T-helper 1 cell treated with Interleukin-12 subunit alpha and Interleukin-12 subunit beta and Interleukin-4 antibody, amounts not matched to agents 30 μg/mL and 1 μg/mL, for 36 hours (primary cell): ENCODE results near the gene MED12L.

ENCODE experiments used
- H3K27ac Mint-ChIP-seq: one replicate; pipeline ENCODE4 v1.8.0; 2021; ENCODE audit warnings: mild to moderate bottlenecking, mixed read lengths
- H3K27me3 Mint-ChIP-seq: one replicate; pipeline ENCODE4 v1.8.0; 2021; ENCODE audit warnings: low read depth, mixed read lengths
- H3K36me3 Mint-ChIP-seq: one replicate; pipeline ENCODE4 v1.8.0; 2021; ENCODE audit warnings: low read depth, mixed read lengths
- H3K4me1 Mint-ChIP-seq: one replicate; pipeline ENCODE4 v1.8.0; 2021; ENCODE audit warnings: low read depth, mixed read lengths
- H3K4me3 Mint-ChIP-seq: one replicate; pipeline ENCODE4 v1.8.0; 2021; ENCODE audit warnings: mild to moderate bottlenecking, moderate library complexity, mixed read lengths
- H3K9me3 Mint-ChIP-seq: one replicate; pipeline ENCODE4 v1.8.0; 2021; ENCODE audit warnings: mixed read lengths

Gene MED12L

DNA sequence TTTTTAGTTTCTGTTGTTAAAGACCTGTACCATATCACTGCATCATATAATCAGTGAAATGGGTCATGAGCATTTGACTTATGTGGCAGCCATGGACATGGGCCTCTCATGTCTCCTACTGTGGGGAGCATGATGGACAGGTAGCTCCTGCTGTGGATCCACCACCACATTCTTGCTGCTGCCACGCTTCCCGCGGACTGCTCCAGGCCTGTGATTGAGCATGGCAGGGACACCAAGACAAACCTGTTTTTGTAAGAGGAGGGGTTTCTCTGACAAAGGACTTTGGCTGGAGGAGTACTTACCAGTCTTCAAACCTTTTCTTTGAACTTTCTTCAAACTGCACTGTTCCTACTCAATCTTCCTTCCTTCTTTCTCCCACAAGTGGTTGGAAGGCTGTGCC lies 210.8 kb downstream of the MED12L start:
- Mint-ChIP-seq H3K4me1 (peaks cover 4% of the 10 kb centered on the region), H3K27ac (peak overlapping the region; percentile 29), H3K27me3 (peaks cover 47% of the 10 kb centered on the region)

DNA sequence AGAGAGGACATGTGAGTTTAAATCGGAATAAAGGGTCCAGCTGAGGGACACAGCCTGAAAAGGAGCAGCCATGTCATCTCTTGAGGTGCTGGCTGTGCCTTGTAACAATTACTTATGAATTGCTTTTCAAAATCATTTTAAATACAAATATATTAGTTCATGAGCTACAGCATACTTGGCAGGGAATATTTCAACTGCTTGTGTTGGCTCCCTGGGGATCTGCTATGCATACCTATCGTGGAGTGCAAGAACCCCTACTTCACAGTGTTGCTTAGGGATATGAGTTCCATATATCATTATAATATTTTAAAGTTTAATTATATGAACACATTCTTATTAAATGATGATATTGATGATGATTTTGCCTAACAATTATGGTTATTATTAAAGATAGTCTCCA lies 212.0 kb downstream of the MED12L start:
- peaks cover 46% of the 10 kb centered on the region for H3K27me3 Mint-ChIP-seq
- H3K27ac Mint-ChIP-seq, result no peak overlapping the region
- H3K36me3 Mint-ChIP-seq, result no peaks in the 10 kb centered on the region

More for the DNA sequence above, 210.8 kb downstream of the MED12L start:
- no peaks in the 10 kb centered on the region for H3K36me3 Mint-ChIP-seq
- no peaks in the 10 kb centered on the region for H3K9me3 Mint-ChIP-seq
- H3K4me3 Mint-ChIP-seq, result no peak overlapping the region

DNA sequence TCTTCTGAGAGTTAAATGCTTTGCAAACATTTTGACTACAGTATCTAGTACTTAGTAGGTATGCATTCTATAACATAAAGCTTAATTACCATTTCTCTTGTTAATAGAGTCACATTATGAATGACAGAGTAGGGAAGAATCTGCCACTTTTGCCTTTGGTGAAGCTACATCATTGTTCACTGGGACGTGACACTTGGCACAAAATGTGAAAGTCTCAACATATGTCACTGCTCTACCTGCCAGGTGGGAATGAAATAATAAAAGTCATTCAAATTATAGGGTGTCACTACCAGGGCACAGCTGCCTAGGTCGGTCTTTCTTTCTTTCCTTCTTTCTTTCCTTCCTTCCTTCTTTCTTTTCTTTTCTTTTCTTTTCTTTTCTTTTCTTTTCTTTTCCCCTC lies 213.5 kb downstream of the MED12L start:
- Mint-ChIP-seq H3K4me3 (no peak overlapping the region), H3K4me1 (peaks cover 10% of the 10 kb centered on the region), H3K36me3 (no peaks in the 10 kb centered on the region), H3K9me3 (no peaks in the 10 kb centered on the region), H3K27me3 (peaks cover 38% of the 10 kb centered on the region), H3K27ac (no peak overlapping the region)

More for the DNA sequence above, 212.0 kb downstream of the MED12L start:
- Mint-ChIP-seq H3K4me3 (no peak overlapping the region), H3K9me3 (no peaks in the 10 kb centered on the region), H3K4me1 (peaks cover 8% of the 10 kb centered on the region)

DNA sequence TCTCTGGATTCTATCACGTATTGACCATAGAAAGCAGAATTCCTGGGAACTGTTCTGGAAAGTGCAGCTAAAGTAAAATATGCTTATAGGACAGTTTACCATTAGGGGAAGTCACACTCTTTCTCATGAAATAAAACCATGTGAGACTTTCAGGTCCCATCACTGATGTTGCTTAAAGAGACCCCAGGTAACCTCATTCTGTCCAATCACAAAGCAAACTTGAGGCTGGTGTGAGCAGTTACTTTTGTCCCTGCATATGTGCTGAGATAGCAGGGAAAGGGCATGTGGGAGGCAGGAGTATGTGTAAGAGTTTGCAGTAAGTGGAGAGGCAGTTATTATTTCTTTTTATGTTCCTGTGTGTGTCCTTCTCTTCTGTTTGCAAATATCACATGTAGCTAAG lies 215.1 kb downstream of the MED12L start:
- no peak overlapping the region for H3K27ac Mint-ChIP-seq
- H3K9me3 Mint-ChIP-seq, result no peaks in the 10 kb centered on the region
- peaks cover 25% of the 10 kb centered on the region for H3K27me3 Mint-ChIP-seq
- no peaks in the 10 kb centered on the region for H3K36me3 Mint-ChIP-seq
- no peak overlapping the region for H3K4me3 Mint-ChIP-seq
- H3K4me1 Mint-ChIP-seq, result peaks cover 17% of the 10 kb centered on the region

DNA sequence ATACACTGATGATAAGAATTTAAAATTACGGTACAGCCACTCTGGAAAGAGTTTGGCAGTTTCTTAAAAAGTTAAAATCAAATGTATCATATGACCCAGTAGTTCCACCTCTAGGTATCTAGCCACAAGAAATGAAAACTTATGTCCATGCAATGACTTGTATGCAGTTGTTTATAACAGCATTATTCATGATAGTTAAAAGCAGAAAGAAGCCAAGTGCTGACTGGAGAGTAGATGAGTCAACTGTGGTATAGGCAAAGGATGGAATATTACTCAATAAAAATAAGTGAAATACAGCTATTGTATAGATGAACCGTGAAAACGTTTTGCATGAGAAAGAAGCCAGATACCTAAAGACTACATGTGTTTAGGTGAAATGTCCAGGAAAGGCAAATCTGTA lies 216.3 kb downstream of the MED12L start:
- H3K36me3 Mint-ChIP-seq, result no peaks in the 10 kb centered on the region
- H3K27me3 Mint-ChIP-seq, result peaks cover 16% of the 10 kb centered on the region
- H3K4me1 Mint-ChIP-seq, result peaks cover 22% of the 10 kb centered on the region
- no peaks in the 10 kb centered on the region for H3K9me3 Mint-ChIP-seq
- H3K27ac Mint-ChIP-seq, result no peak overlapping the region
- H3K4me3 Mint-ChIP-seq, result no peak overlapping the region

DNA sequence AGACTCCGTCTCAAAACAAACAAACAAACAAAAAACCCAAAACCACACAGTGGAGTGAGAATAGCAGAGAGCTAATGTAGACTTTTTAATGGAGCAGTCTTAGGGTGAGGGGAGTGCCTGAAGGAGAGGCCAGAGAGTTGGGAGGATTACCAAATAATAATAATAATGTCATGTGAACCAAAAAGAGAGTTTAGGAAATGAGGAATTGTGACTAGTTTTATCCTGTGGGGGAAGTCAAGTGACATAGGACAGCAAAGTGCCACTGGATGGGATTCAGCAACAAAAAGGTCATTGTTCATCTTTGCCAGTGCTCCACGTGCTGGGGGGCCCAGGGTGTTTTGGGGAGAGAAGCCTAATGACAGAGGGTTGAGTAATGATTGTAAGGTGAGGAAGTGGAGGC lies 218.3 kb downstream of the MED12L start:
- peaks cover 22% of the 10 kb centered on the region for H3K4me1 Mint-ChIP-seq
- no peak overlapping the region for H3K4me3 Mint-ChIP-seq

DNA sequence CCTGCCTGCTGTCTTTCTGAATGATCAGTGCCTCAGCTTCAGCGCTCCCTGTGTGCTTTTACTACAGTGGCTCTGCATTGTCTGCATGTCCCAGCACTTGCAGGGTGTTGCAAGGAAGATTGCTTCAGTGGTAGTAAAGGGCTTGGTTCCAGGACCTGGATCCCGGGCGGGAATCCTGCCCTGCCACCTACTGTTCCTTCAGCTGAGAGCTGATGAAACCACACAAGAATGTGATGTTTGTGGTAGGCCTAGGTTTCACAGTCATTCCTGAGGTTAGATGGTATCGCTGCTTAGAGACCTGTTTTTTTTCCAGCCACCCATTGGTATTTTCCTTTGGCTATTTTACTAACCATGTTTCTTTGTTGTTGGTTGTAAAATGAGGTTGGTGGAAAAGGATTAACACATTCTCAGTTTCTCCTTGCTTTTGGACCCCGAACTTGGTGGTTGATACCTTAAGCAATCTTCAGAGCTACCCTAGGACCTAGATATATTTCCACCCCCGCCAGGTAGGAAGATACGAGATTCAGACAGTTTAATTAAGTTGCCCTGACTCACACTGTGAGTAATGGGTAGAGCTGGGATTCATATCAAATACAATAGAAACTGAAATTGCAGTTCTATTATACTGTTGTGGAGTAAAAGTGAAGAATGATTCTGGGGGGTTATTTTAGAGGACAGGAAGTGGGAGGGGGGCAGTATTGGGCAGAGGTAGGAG lies 219.8 kb downstream of the MED12L start:
- H3K4me1 Mint-ChIP-seq, result peaks cover 22% of the 10 kb centered on the region
- no peaks in the 10 kb centered on the region for H3K9me3 Mint-ChIP-seq

More for the DNA sequence above, 218.3 kb downstream of the MED12L start:
- Mint-ChIP-seq H3K27ac (peak overlapping the region; percentile 13), H3K27me3 (peaks cover 3% of the 10 kb centered on the region), H3K9me3 (no peaks in the 10 kb centered on the region), H3K36me3 (no peaks in the 10 kb centered on the region)

DNA sequence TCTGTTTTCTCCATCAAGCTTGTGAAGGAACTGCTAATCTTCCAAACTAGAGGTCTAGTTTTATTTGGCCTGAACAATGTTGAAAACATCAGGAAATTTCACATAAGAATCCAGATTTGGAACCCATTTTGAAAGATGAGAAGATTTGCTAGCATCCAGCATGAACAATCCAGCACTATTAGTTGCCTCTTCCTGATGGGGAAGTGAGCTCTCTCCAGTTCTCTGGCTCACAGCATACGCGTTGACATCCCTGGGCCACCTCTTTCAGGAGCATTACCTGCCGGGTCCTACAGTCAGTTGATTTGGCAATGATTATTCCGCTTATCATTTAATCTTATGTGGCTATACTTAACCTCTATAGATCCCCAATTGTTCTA lies 220.3 kb downstream of the MED12L start:
- Mint-ChIP-seq H3K36me3 (no peaks in the 10 kb centered on the region), H3K4me1 (peaks cover 19% of the 10 kb centered on the region), H3K9me3 (no peaks in the 10 kb centered on the region), H3K4me3 (no peak overlapping the region), H3K27ac (no peak overlapping the region), H3K27me3 (peaks cover 3% of the 10 kb centered on the region)

More for the DNA sequence above, 219.8 kb downstream of the MED12L start:
- Mint-ChIP-seq H3K27ac (no peak overlapping the region), H3K4me3 (no peak overlapping the region), H3K36me3 (no peaks in the 10 kb centered on the region), H3K27me3 (peaks cover 3% of the 10 kb centered on the region)

DNA sequence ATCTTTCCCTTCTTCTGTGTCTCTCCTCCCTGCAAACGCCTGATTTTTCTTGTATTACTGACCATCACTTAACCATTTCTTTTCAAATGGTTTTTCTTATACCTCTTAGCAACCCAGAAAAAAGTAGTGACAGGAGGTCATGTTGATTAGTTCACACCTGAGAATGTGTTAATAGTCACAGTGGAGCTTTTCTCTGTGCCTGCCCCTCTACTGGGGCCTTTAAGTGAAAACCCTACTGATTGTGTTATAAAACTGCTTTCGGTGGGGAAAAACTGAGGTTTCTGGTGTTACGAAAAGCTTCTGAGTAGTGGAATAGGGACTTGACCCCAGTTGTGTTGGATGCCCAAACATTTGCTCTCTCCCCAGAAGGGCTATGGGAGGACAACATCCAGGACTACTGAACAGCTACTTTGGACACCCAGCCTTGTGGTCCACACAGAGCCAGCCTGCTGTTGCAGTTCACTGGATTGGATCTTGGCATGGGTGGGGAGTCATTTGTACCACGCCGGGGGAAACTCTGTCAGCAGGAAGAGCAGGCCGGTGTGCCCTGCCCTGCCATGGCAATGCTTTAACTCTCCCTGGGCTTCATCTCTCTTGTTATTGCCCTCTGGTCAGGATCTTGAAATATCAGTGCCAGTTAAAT lies 220.8 kb downstream of the MED12L start:
- Mint-ChIP-seq H3K9me3 (no peaks in the 10 kb centered on the region), H3K27ac (no peak overlapping the region), H3K36me3 (no peaks in the 10 kb centered on the region), H3K27me3 (peaks cover 3% of the 10 kb centered on the region), H3K4me3 (no peak overlapping the region), H3K4me1 (peaks cover 17% of the 10 kb centered on the region)

DNA sequence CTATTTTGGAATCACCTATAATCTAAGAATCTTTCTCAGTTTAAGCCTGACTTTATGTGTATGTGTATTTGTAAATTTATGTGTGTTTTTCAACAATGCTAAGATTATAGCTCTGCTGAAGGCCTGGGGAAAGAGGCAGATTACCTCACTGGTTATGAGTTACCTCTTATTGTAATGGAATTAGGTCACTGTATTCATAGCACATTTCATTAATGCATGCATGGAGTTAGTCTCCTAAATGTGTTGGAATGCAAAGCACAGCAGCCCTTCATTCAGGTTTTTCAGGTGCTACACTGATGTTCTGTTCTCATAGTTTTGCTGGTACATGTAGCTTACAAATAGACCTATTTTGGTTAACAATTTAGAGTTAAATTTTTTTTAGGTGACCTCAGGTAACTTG lies 221.7 kb downstream of the MED12L start:
- Mint-ChIP-seq H3K27me3 (peaks cover 3% of the 10 kb centered on the region), H3K4me1 (peaks cover 13% of the 10 kb centered on the region), H3K36me3 (no peaks in the 10 kb centered on the region), H3K9me3 (no peaks in the 10 kb centered on the region), H3K4me3 (no peak overlapping the region), H3K27ac (no peak overlapping the region)

DNA sequence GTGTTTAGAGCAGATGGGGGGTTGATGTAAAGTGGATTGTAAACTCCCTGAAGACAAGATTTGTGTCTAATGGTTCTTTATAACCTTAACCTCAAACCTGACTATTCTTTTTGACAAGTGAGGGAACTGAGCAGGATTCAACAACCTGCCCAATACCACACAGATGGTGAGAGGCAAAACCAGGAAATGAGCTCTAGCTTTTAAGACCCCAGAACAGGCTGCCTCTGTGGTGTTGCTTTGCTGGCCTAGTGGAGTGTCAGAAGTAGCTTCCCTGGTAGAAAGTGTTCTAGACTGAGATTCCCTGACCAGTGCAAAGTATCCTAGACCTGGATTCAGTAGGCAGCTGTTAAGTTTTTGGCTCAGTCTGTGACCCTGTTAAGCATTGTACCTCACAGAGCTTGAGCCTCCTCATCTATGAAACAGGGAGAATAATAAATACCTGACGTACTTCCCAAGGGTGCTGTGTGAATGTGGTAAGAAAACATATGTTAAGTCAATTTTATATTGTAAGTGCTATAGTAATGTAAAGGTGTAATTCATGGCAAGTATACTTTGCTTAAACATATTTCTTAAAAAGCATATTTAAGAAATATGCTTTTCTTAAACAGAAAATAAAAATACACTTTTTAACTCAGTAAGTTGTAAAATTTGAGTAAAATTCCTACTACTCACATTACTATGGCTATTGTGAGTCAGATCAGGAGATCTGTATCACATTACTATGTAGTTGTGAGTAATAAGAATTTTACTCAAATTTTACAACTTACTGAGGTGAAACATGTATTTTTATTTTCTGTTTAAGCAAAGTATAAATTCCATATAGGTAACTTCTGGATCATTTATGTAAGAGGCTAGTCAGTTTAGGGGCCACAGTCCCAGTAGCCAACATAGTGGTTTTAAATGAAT lies 222.4 kb downstream of the MED12L start:
- Mint-ChIP-seq H3K36me3 (no peaks in the 10 kb centered on the region), H3K9me3 (no peaks in the 10 kb centered on the region), H3K4me3 (no peak overlapping the region), H3K27me3 (peaks cover 3% of the 10 kb centered on the region), H3K27ac (no peak overlapping the region), H3K4me1 (peaks cover 13% of the 10 kb centered on the region)

DNA sequence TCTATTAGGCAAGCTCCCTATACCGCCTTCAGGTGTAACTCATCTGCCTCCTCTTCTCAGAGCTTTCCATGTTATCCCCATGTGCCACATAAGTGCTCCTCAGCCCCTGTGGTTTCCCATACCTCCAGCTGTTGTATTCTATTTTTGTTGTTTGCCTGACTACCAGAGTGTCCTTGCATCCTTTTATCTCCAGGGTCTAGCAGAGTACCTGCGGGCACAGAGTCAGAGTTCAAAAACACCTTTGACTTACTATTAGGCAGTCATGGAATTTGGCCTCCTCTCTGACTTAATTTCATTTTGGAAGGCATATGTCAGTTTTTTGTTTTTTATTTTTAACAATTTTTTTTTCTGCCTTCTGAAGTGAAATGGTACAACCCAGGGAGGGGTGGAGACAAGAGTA lies 224.1 kb downstream of the MED12L start:
- H3K27ac Mint-ChIP-seq, result no peak overlapping the region

DNA sequence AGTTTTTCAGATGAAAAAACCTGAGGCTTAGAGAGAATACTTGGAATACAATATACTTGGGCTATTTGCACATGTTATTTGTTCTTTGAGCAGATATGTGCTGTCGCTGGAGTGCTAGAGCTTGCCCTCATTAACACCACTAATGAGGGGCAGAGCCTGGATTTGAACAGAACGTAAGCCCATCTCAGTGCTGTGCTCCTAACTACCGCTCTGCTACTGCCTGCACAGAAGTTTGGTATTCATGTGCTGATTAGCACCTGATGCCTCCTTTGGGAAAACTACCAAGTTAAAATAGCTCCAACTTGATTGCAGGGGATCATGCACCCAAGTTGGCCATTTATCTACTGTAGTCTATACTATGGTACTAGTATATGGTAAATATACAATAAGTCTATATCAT lies 227.5 kb downstream of the MED12L start:
- Mint-ChIP-seq H3K27ac (no peak overlapping the region), H3K9me3 (no peaks in the 10 kb centered on the region), H3K4me1 (peaks cover 11% of the 10 kb centered on the region), H3K4me3 (no peak overlapping the region), H3K27me3 (peaks cover 6% of the 10 kb centered on the region), H3K36me3 (no peaks in the 10 kb centered on the region)

More for the DNA sequence above, 224.1 kb downstream of the MED12L start:
- no peak overlapping the region for H3K4me3 Mint-ChIP-seq
- no peaks in the 10 kb centered on the region for H3K27me3 Mint-ChIP-seq
- peaks cover 12% of the 10 kb centered on the region for H3K4me1 Mint-ChIP-seq
- no peaks in the 10 kb centered on the region for H3K36me3 Mint-ChIP-seq
- H3K9me3 Mint-ChIP-seq, result no peaks in the 10 kb centered on the region

DNA sequence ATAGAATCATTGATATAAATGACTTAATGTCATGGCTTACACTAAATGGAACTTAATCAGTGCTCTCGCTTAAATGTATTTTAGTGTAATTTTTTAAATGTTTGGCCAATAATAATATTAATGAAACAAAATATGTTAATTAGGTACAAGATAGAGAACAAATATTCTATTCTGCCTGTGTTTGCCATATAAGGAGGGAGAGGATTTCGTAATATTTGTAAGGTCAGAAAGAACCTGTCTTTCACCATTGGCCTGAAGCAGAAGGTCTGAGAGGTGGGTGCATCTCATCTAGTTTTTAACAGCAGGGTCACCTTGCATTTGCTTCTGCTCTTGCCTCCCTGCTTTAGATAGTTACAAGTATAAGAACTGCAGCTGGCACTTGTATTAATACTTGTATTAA lies 228.7 kb downstream of the MED12L start:
- no peak overlapping the region for H3K27ac Mint-ChIP-seq
- H3K27me3 Mint-ChIP-seq, result peaks cover 6% of the 10 kb centered on the region
- no peaks in the 10 kb centered on the region for H3K36me3 Mint-ChIP-seq
- H3K4me1 Mint-ChIP-seq, result peaks cover 11% of the 10 kb centered on the region
- no peaks in the 10 kb centered on the region for H3K9me3 Mint-ChIP-seq
- H3K4me3 Mint-ChIP-seq, result no peak overlapping the region
